A673 (cell line): ENCODE data around the gene SLCO2A1. TPM values are rescaled to one million over a fixed set of nuclear protein-coding genes. Genes with fewer than 3 reads are reported as not detected.

Source experiments
- BruUV-seq: library from RNA; stranded (reverse); fragments of 400-500 nt; replicated peaks from 2 replicates; lab custom pipeline; 2021; lab: Mats Ljungman, UMichigan
- CTCF ChIA-PET: fragments of 300-600 bp; sonication (Branson Sonifier 250); formaldehyde crosslinking; loops from one replicate; lab custom pipeline; 2022; ENCODE audit warnings: antibody characterized with exemption; lab: Charles Lee
- POLR2A ChIA-PET: fragments of 300-600 bp; sonication (Branson Sonifier 250); formaldehyde crosslinking; loops from one replicate; lab custom pipeline; 2022; ENCODE audit warnings: antibody characterized with exemption; ENCODE audit not compliant: low non-redundant PET; lab: Charles Lee
- DNase-seq: peaks from one replicate; pipeline ENCODE4 v3.0.0-alpha.2; 2015; ENCODE audit warnings: low spot score
- H3K27ac ChIP-seq: fragments of 200-600 bp; sonication (generic); 2 replicates; pipeline ENCODE4 v1.5.1; 2016; ENCODE audit warnings: mixed run types, low read depth, mild to moderate bottlenecking, mixed read lengths, antibody characterized with exemption, low read length; ENCODE audit not compliant: poor library complexity, severe bottlenecking
- H3K27me3 ChIP-seq: fragments of 200-600 bp; sonication (generic); replicated peaks from 2 replicates; pipeline ENCODE4 v1.6.1; 2017; ENCODE audit warnings: mixed run types, low read depth, mild to moderate bottlenecking, mixed read lengths, antibody characterized with exemption, low read length; ENCODE audit not compliant: insufficient read depth, poor library complexity
- H3K36me3 ChIP-seq: fragments of 200-600 bp; sonication (generic); 2 replicates; pipeline ENCODE4 v1.6.1; 2016; ENCODE audit warnings: mixed run types, mild to moderate bottlenecking, mixed read lengths, antibody characterized with exemption, low read length; ENCODE audit not compliant: insufficient read depth, poor library complexity, severe bottlenecking
- H3K4me1 ChIP-seq: fragments of 200-600 bp; sonication (generic); 2 replicates; pipeline ENCODE4 v1.6.1; 2017; ENCODE audit warnings: mixed run types, mild to moderate bottlenecking, mixed read lengths, antibody characterized with exemption, low read length; ENCODE audit not compliant: insufficient read depth, poor library complexity, severe bottlenecking
- H3K4me3 ChIP-seq: fragments of 200-600 bp; sonication (generic); 2 replicates; pipeline ENCODE4 v1.5.1; 2016; ENCODE audit warnings: low read depth, mixed run types, mild to moderate bottlenecking, mixed read lengths, low read length; ENCODE audit not compliant: poor library complexity, severe bottlenecking
- H3K9me3 ChIP-seq: fragments of 200-600 bp; sonication (generic); 2 replicates; pipeline ENCODE4 v1.6.1; 2016; ENCODE audit warnings: mixed run types, low read depth, mild to moderate bottlenecking, mixed read lengths, antibody characterized with exemption, low read length; ENCODE audit not compliant: poor library complexity, severe bottlenecking
- EZH2 ChIP-seq: fragments of 200-600 bp; sonication (generic); IDR thresholded peaks from 2 replicates; pipeline ENCODE4 v1.6.1; 2017; ENCODE audit warnings: borderline replicate concordance, low read depth, mild to moderate bottlenecking, mixed read lengths, antibody characterized with exemption, low read length; ENCODE audit not compliant: poor library complexity, severe bottlenecking
- intact Hi-C: fragments of 100-400 bp; cut with micrococcal nuclease; formaldehyde crosslinking; loops from one replicate; pipeline ENCODE4 v1.10.0; 2022; ENCODE audit not compliant: unreplicated experiment
- total RNA-seq: library from RNA; stranded (reverse); gene quantifications from 2 replicates; pipeline ENCODE4 v1.2.3, GENCODE V29; 2021
- TF ChIP-seq, protein P1 (sequence below): fragments of 300-800, 200-600 bp; sonication (generic); conservative IDR thresholded peaks from 2 replicates; pipeline ENCODE4 v1.5.1; 2017; ENCODE audit warnings: low read depth, mild to moderate bottlenecking, antibody characterized with exemption, low read length, moderate library complexity, mixed read lengths

The SLCO2A1 gene
- total RNA-seq, 1 experiment from 2014 or later = not detected

DNA sequence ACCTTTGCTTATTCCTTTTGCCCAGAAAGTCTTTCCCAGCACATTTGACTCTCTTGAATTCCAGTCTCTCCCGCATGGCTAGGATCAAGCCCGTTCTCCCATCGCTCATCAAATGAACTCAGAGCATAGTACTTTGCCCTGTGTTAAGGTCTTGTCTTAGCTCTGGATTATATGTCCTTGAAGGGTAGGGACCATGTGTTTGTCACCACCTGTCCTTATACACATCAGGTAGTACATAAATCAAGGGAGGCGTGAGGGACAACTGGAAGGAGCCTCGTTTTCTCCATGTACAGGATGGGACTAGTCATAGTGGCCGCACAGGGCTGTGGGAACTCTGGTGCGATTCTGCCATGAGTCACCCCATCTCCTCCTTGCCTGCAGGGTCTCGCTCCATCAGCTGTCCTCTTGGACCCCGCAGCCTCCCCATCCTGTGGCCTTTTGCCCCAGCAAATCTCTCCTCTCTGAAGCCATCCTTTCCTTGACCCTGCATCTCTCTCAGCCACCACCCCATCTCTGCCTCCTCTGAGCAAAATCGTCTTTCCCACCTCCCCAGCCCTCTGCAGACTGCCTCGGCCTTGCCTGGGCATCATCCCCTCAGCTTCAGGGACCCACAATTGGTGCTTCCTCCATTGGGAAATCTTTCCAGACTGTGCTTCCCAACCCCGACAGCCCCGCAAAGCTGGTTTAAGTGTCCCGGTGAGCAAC is 100.7 kb downstream of the SLCO2A1 start:
- no peak overlapping the region for H3K27ac ChIP-seq
- no peaks in the 10 kb centered on the region for H3K27me3 ChIP-seq
- H3K9me3 ChIP-seq = no peaks in the 10 kb centered on the region
- no peaks in the 10 kb centered on the region for H3K36me3 ChIP-seq
- peaks cover 9% of the 10 kb centered on the region for H3K4me1 ChIP-seq
- ChIA-PET CTCF (interaction anchor here (1.7 kb wide), 1 partner anchor 282 kb away, joined by 4 read pairs; no protein-coding TSS in a partner anchor), POLR2A (no interaction called here)
- no TSS peak for BruUV-seq
- no peak for DNase-seq
- no peak overlapping the region for H3K4me3 ChIP-seq
- TF ChIP-seq EZH2 = no peak
- TF ChIP-seq, protein P1, sequence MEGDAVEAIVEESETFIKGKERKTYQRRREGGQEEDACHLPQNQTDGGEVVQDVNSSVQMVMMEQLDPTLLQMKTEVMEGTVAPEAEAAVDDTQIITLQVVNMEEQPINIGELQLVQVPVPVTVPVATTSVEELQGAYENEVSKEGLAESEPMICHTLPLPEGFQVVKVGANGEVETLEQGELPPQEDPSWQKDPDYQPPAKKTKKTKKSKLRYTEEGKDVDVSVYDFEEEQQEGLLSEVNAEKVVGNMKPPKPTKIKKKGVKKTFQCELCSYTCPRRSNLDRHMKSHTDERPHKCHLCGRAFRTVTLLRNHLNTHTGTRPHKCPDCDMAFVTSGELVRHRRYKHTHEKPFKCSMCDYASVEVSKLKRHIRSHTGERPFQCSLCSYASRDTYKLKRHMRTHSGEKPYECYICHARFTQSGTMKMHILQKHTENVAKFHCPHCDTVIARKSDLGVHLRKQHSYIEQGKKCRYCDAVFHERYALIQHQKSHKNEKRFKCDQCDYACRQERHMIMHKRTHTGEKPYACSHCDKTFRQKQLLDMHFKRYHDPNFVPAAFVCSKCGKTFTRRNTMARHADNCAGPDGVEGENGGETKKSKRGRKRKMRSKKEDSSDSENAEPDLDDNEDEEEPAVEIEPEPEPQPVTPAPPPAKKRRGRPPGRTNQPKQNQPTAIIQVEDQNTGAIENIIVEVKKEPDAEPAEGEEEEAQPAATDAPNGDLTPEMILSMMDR = no peak
- intact Hi-C loops = loop anchor here (5.0 kb wide), 1 partner anchor 1202 kb away; no protein-coding TSS in a partner anchor

DNA sequence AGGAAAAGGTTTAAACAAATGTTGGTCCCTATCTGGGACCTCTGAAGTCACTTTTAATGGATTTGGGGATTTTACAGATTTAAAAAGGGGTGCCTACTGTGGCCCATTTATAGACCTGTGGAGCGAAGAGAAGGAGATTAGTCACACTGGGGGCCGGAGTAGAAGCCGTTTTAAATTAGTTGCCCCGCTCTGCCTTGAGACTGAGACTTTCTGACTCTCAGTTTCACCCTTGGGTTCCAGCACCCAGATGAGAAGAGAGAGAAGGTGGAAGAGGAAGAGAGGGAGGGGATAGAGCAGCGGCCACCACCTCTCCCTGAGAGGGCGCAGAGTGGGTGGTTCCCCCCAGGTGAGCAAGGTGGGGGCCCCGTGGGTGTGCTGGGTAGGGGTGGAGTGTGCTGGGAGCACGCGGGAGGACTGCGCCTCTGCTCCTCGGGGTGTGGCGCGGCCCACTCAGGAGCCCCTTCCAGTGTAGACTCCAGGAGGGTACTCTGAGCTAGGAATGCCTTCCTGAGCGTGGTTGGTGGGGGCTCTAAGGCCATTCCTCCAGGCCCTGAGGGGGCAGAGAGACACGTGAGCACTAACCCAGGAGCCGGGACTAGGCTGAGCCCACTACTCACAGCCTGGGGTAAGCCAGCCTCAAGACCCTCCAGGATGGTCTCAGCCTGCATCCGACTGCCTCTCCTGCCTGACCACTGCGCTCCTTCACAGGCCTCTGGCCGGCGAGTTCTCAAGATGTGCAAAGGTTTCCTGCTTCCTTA is 101.4 kb downstream of the SLCO2A1 start:
- no peak overlapping the region for H3K27ac ChIP-seq
- TF ChIP-seq, protein P1 = no peak
- no peak for TF ChIP-seq EZH2
- CTCF ChIA-PET = interaction anchor here (1.7 kb wide), 1 partner anchor 283 kb away, joined by 4 read pairs; no protein-coding TSS in a partner anchor
- peak overlapping the region; percentile 57 for H3K4me3 ChIP-seq
- peaks cover 11% of the 10 kb centered on the region for H3K4me1 ChIP-seq
- intact Hi-C loops = loop anchor here (5.0 kb wide), 1 partner anchor 1201 kb away; no protein-coding TSS in a partner anchor
- POLR2A ChIA-PET = no interaction called here
- no peaks in the 10 kb centered on the region for H3K9me3 ChIP-seq
- no peaks in the 10 kb centered on the region for H3K27me3 ChIP-seq
- H3K36me3 ChIP-seq = no peaks in the 10 kb centered on the region
- no TSS peak for BruUV-seq
- no peak for DNase-seq

DNA sequence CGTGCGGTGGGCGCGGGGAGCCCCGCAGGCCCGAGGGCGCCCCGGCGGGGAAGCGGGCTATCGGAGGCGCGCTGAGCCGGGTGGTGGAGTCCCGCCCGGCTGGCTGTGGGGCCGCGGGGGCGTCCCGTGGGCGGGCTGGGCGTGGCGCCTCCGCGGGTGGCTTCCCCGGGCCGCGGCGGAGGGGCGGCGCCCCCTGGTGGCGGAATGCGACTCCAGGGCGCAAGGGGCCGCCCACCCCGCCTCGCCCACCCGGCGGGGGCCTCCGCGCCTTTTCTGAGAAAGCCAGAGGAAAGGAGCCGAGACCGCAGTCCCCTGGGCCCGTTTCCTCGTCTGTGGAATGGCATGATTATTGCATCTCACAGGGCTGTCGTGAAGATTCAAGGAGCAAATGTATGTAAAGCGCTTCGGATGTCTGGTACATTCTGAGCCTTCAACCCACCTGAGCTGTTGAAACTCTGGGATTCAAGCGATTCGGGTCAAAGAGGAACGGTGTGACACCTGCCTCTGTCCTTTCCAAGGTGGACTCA is 102.1 kb downstream of the SLCO2A1 start:
- Histone ChIP-seq H3K4me3 (peak overlapping the region; percentile 57), H3K36me3 (no peaks in the 10 kb centered on the region), H3K27ac (no peak overlapping the region), H3K9me3 (no peaks in the 10 kb centered on the region), H3K27me3 (no peaks in the 10 kb centered on the region), H3K4me1 (peaks cover 11% of the 10 kb centered on the region)
- CTCF ChIA-PET = no interaction called here
- intact Hi-C loops = loop anchor here (1.0 to 5.0 kb wide), 3 partner anchors 108 to 1200 kb away; no protein-coding TSS in a partner anchor
- no TSS peak for BruUV-seq
- DNase-seq = peak; percentile 69
- POLR2A ChIA-PET = no interaction called here
- no peak for TF ChIP-seq EZH2
- TF ChIP-seq, protein P1 = peak; percentile 58
